GM12872 (cell line): Measurements from ENCODE around the gene SPINK4.

ENCODE experiments used
- TF ChIP-seq, protein P1 (sequence below): IDR thresholded peaks from 3 replicates; pipeline ENCODE4 v1.5.1; 2011; ENCODE audit warnings: low read depth, mild to moderate bottlenecking, low read length, moderate library complexity; ENCODE audit not compliant: insufficient read depth

Gene SPINK4, protein sequence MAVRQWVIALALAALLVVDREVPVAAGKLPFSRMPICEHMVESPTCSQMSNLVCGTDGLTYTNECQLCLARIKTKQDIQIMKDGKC

DNA sequence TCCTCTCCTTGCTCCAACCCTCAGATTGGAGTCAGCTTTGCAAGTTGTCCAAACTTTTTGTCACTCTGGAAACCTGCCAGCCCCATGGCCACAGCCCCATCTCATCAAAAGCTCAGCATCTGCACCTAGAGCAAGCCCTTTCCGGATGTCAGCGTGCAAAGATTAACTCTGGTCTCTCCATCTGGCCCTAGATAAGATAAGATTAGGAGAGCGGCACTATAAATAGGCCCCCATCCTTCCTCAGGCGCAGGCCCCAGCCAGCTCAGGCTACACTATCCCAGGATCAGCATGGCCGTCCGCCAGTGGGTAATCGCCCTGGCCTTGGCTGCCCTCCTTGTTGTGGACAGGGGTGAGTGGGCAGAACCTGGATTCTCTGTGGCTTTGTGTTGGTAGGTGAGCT, at the start of gene SPINK4:
Gene SPINK4 (plus strand): TSS at position 247 of the 400 bp plus-strand sequence. CDS start 42 bp downstream, at position 289.
- TF ChIP-seq, protein P1, sequence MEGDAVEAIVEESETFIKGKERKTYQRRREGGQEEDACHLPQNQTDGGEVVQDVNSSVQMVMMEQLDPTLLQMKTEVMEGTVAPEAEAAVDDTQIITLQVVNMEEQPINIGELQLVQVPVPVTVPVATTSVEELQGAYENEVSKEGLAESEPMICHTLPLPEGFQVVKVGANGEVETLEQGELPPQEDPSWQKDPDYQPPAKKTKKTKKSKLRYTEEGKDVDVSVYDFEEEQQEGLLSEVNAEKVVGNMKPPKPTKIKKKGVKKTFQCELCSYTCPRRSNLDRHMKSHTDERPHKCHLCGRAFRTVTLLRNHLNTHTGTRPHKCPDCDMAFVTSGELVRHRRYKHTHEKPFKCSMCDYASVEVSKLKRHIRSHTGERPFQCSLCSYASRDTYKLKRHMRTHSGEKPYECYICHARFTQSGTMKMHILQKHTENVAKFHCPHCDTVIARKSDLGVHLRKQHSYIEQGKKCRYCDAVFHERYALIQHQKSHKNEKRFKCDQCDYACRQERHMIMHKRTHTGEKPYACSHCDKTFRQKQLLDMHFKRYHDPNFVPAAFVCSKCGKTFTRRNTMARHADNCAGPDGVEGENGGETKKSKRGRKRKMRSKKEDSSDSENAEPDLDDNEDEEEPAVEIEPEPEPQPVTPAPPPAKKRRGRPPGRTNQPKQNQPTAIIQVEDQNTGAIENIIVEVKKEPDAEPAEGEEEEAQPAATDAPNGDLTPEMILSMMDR, result no peak

DNA sequence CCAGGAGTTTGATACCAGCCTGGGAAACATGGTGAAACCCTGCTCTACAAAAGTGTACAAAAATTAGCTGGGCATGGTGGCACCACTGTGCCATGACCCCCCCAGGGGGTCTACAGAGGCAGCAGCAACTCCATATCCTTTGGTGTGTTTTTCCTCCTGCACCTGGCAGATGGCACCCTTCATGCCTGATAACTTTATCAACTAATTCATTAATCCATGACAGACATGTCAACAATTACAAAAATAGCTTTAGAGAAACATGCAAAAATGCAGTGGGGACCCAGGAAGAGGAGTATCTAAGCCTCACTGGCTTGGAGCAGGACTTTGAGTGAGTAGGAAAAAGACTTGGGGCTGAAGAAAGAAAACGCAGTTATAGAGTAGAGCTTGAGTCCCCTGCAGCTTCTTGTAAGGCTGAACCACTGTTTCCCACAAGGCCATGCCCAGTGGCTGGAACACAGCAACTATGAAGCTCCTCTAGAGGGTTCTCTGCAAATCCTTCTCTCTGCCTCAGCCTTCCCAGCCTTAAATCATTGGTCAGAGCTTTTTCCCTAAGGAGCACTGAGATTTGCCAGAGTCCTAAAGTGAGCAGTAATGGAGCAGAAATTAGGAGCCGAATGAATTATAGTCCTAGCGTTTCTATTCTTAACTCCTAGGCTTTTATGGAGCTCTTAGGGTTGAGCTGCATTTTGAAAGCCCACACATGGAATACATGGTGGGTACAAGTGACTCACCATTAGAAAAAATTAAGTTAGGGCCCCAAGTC, 47.3 kb upstream of the SPINK4 start:
- TF ChIP-seq, protein P1, result no peak

DNA sequence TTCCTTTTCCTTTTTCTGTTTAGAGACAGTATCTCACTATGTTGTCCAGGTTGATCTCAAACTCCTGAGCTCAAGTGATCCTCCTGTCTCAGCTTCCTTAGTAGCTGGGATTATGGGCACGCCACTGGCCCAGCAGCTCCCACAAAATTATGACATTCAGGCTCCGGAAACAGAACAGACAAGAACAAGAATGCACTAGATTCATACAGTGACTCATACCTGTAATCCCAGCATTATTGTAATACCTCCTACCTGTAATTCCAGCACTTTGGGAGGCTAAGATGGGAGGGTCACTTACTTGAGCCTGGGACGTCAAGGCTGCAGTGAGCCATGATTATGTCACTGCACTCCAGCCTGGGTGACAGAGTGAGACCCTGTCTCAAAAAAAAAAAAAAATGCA, 46.1 kb upstream of the SPINK4 start:
- TF ChIP-seq, protein P1, result no peak

DNA sequence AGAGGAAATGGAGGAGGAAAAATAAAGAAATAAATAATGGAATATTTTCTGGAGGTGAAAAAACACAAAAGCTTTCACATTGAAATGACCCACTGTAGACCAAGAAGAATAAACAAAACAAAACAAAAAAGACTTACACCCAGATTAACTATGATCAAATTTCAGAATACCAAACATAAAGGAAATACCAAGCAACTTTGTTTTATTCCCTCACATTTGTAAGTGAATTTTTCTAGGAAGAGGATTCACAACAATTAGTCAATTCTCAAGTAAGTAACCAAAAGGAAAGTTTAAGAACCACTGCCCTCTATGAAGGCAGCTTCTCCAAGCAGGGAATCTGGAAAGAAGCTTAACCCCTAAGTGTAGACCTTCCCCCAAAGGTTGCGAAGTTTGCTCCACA, 43.2 kb upstream of the SPINK4 start:
- TF ChIP-seq, protein P1, result no peak

DNA sequence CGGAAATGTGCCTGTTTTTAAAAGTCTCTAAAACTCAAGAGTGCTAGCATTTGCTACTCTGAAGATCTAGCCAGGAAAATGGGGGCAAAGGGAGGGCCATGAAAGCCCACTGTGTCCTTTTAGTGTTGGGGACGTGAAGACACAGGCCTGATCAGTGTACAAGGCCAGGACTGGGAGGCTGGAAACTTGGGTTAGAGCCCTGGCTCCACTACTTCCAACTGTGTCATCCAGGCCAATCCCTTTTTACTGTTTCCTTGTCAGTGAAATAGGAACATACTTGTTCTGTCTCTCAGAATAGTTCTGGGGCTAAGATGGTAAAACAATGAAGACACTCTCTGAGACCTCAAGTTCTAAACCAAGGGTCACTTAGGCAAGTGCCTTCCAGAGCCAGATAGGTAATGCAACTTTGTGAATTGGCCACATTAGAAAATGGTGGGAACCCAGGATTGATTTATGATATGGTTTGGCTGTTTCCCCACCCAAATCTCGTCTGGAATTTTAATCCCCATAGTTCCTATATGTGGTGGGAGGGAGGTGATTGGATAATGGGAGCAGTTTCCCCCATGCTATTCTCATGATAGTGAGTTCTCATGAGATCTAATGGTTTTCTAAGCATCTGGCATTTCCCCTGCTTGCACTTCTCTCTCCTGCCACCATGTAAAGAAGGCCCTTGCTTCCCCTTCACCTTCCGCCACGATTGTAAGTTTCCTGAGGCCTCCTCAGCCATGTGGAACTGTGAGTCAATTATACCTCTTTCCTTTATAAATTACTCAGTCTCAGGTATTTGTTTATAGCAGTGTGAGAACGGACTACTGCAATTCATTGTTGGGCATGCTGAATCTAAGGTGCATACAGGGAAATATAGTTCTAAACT, 42.5 kb upstream of the SPINK4 start:
- TF ChIP-seq, protein P1, result peak; percentile 8; the same call in 1 of the 3 replicates

DNA sequence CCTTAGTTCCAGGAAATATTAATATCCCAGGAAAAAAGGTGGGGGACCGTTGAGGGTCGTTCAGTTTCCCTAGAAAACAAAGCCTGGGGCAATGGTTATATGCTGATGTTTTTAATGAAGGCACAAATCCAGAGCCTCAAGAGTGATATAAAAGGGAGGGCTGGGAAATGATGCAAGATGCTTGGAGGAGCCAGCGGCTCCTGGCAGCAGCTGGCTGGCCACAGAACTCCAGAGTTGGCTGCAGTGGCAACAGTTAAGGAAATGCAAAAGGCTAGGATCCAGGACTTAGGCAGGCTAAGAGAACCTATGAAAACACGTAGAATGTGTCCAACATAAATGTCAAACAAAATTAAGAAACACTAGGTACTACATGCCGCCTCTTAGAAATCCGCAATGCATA, 41.8 kb upstream of the SPINK4 start:
- TF ChIP-seq, protein P1, result no peak

DNA sequence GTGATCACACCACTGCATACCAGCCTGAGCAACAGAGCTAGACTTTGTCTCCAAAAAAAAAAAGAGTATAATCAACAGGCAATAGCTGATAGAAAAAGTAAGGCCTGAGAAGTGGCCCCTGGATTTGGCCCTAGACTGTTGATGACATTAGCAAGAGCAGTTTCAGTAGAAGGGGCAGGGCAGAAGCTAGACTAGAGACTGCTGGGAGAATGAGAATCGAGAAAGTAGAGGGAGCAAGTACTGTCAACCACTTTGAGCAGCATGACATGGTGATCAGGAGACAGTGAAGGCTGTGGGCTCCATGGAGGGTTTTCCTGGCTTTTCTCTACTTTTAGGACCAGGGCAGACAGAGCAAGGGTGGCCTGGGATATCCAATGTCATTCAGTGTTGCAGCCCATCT, 37.9 kb upstream of the SPINK4 start:
- TF ChIP-seq, protein P1, result no peak
